ENCODE data around the gene ZNF597. TPM values are rescaled to one million over a fixed set of nuclear protein-coding genes. Genes with fewer than 3 reads are reported as not detected.

Gene ZNF597
- total RNA-seq, 2 donors from 2014 or later = 2.1 to 9.5 TPM

DNA sequence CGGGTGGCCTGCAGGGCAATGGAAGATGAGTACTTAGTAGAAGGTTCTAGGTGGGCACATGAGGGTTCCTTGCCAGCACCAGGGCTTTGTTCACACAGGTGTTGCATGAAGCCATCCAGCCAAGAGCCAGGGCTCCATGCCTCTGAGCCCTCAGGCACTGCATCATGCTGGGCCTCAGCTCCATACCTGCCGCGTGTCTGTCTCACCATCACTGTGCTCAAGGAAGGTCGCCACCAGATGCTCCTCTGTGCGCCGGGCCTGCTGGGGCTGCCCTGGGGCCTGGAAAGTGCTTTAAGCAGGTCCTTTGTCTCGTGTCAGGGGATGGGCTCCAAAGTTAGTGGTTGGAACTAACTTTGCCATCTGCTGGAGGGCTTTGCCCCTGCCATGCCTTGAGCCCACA is 26.4 kb upstream of the ZNF597 start:
- intact Hi-C loops (cut with DNase I) = no loop called here
- Histone ChIP-seq H3K27me3 (replicated peaks; ENCODE audit: insufficient read depth) (no peaks in the 10 kb centered on the region), H3K4me1 (replicated peaks) (no peaks in the 10 kb centered on the region), H3K27ac (no peak overlapping the region), H3K4me3 (no peak overlapping the region), H3K9me3 (no peaks in the 10 kb centered on the region), H3K36me3 (no peaks in the 10 kb centered on the region)
- TF ChIP-seq POLR2A (IDR thresholded peaks at IDR 0.05) (no peak), POLR2AphosphoS5 (IDR thresholded peaks at IDR 0.05) (no peak)
- TF ChIP-seq, protein P1, sequence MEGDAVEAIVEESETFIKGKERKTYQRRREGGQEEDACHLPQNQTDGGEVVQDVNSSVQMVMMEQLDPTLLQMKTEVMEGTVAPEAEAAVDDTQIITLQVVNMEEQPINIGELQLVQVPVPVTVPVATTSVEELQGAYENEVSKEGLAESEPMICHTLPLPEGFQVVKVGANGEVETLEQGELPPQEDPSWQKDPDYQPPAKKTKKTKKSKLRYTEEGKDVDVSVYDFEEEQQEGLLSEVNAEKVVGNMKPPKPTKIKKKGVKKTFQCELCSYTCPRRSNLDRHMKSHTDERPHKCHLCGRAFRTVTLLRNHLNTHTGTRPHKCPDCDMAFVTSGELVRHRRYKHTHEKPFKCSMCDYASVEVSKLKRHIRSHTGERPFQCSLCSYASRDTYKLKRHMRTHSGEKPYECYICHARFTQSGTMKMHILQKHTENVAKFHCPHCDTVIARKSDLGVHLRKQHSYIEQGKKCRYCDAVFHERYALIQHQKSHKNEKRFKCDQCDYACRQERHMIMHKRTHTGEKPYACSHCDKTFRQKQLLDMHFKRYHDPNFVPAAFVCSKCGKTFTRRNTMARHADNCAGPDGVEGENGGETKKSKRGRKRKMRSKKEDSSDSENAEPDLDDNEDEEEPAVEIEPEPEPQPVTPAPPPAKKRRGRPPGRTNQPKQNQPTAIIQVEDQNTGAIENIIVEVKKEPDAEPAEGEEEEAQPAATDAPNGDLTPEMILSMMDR (IDR thresholded peaks at IDR 0.05) = no peak
- 93% methylated on average over 7 of the region's 7 CpGs for WGBS
- no peak for DNase-seq (ENCODE audit: low spot score)

DNA sequence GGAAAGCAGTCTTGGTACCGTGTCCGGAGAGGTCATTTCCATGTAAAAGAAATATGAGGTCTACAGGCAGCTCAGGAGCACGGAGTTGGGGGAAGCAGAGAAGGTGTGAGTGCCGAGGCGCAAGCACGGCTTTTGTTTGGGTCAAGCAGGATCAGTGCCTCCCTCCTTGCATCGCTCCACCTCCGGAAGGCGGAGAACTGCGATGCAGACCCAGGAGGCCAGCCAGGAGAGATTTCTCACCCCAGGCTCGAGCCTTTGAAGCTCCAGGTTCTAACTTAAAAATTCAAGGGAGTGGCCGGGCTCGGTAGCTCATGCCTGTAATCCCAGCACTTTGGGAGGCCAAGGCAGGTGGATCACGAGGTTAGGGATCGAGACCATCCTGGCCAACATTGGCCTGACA is 25.2 kb upstream of the ZNF597 start:
- H3K4me3 ChIP-seq = no peak overlapping the region
- no peaks in the 10 kb centered on the region for H3K4me1 ChIP-seq (replicated peaks)
- 58% methylated on average over 15 of the region's 15 CpGs for WGBS
- intact Hi-C loops (cut with DNase I) = no loop called here
- H3K27ac ChIP-seq = no peak overlapping the region
- H3K27me3 ChIP-seq (replicated peaks; ENCODE audit: insufficient read depth) = no peaks in the 10 kb centered on the region
- DNase-seq (ENCODE audit: low spot score) = no peak
- no peak for TF ChIP-seq POLR2AphosphoS5 (IDR thresholded peaks at IDR 0.05)
- no peak for TF ChIP-seq POLR2A (IDR thresholded peaks at IDR 0.05)
- TF ChIP-seq, protein P1 (IDR thresholded peaks at IDR 0.05) = no peak
- no peaks in the 10 kb centered on the region for H3K9me3 ChIP-seq
- no peaks in the 10 kb centered on the region for H3K36me3 ChIP-seq

GRCh38 chr16:3467921-3468320 is 24.6 kb upstream of the ZNF597 start:
- Histone ChIP-seq H3K27ac (no peak overlapping the region), H3K4me1 (replicated peaks) (no peaks in the 10 kb centered on the region), H3K36me3 (no peaks in the 10 kb centered on the region), H3K4me3 (no peak overlapping the region), H3K9me3 (no peaks in the 10 kb centered on the region), H3K27me3 (replicated peaks; ENCODE audit: insufficient read depth) (no peaks in the 10 kb centered on the region)
- intact Hi-C loops (cut with DNase I) = no loop called here
- TF ChIP-seq POLR2AphosphoS5 (IDR thresholded peaks at IDR 0.05) (no peak), POLR2A (IDR thresholded peaks at IDR 0.05) (no peak)
- TF ChIP-seq, protein P1 (IDR thresholded peaks at IDR 0.05) = no peak
- DNase-seq (ENCODE audit: low spot score) = no peak
- 67% methylated on average over 4 of the region's 4 CpGs for WGBS

GRCh38 chr16:3467182-3467581 is 23.9 kb upstream of the ZNF597 start:
- no peaks in the 10 kb centered on the region for H3K36me3 ChIP-seq
- TF ChIP-seq, protein P1 (IDR thresholded peaks at IDR 0.05) = no peak
- TF ChIP-seq POLR2AphosphoS5 (IDR thresholded peaks at IDR 0.05) (no peak), POLR2A (IDR thresholded peaks at IDR 0.05) (no peak)
- no peak overlapping the region for H3K4me3 ChIP-seq
- H3K27me3 ChIP-seq (replicated peaks; ENCODE audit: insufficient read depth) = no peaks in the 10 kb centered on the region
- no peaks in the 10 kb centered on the region for H3K9me3 ChIP-seq
- DNase-seq (ENCODE audit: low spot score) = no peak
- no peak overlapping the region for H3K27ac ChIP-seq
- intact Hi-C loops (cut with DNase I) = no loop called here
- 95% methylated on average over 8 of the region's 8 CpGs for WGBS
- no peaks in the 10 kb centered on the region for H3K4me1 ChIP-seq (replicated peaks)

DNA sequence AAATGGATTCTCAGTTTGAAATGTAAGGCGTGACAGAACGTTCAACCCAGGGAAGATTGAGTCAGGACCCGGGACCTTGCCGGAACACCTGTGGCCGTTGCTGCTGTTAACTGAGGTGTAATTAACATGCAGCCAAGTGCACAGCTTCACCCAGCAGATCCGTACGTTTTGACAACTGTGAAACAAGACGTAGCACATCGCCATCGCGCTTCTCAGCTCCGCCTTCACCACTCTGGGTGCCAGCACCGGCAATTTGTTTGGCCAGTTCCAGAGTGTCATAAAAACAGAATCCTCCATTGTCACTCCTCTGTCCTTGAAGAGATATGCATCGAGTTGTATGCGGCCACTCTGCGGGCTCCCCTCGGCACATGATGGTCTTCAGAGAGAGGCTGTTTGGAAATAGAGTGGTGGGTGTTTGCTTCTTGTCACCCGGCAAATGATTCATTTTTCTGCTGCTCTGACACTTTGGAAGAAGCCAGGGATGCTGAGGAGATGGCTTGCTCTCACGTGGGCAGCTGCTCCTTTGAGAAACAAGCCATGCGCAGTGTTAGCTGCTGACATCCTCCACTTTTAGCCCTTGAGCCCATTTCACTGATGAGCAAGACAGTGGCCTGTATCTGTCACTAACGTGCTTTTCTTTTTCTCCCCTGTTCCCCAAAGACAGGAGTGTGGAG is 22.7 kb upstream of the ZNF597 start:
- no peaks in the 10 kb centered on the region for H3K36me3 ChIP-seq
- H3K4me3 ChIP-seq = no peak overlapping the region
- no peaks in the 10 kb centered on the region for H3K9me3 ChIP-seq
- H3K4me1 ChIP-seq (replicated peaks) = no peaks in the 10 kb centered on the region
- TF ChIP-seq, protein P1 (IDR thresholded peaks at IDR 0.05) = no peak
- TF ChIP-seq POLR2A (IDR thresholded peaks at IDR 0.05) (no peak), POLR2AphosphoS5 (IDR thresholded peaks at IDR 0.05) (no peak)
- 64% methylated on average over 21 of the region's 21 CpGs for WGBS
- H3K27me3 ChIP-seq (replicated peaks; ENCODE audit: insufficient read depth) = no peaks in the 10 kb centered on the region
- intact Hi-C loops (cut with DNase I) = no loop called here
- H3K27ac ChIP-seq = no peak overlapping the region
- DNase-seq (ENCODE audit: low spot score) = no peak

Data from prostate gland (tissue), 2 donors.